ENCODE data around the gene NR5A1. TPM values are rescaled to one million over a fixed set of nuclear protein-coding genes. Genes with fewer than 3 reads are reported as not detected.

NR5A1 gene
- total and polyA plus RNA-seq, 2 of the 13 experiments (the other 11 are each of a cell fraction or from before 2014, with no cell fraction given), result 28.9 to 44.7 TPM

DNA sequence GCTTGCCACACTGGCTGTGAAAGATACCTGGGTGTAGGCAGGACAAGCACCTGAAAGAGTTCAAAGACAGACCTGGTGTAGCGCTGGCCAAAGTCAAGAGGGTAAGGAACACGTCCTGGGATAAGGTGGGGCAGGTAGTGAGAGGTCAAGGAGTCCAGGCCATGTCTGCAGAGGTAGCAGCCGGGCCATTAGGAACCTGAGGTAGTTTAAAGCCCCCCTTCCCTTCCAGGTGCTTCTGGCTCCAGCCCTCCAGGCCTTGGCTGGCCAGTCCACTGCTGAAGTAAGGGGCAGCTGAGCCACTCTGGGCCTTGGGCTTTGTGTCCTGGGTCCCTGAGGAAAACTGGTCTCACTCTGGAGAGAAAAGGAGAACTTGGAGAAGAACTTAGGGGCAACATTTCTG lies 13.9 kb upstream of the NR5A1 start:
- H3K36me3 ChIP-seq (replicated peaks in 1 of 2; ENCODE audit: control insufficient read depth in 1 of 2, insufficient read depth in 2 of 2, low read length in 2 of 2), result peaks cover 7 to 20% of the 10 kb centered on the region in 2 experiments
- H3K9ac ChIP-seq (ENCODE audit: insufficient read depth, low read depth, low read length), result peak overlapping the region; percentile 59
- peak overlapping the region; percentile 99 for H3K27ac ChIP-seq (ENCODE audit: extremely low read length, insufficient read depth, low read length)
- FAIRE-seq (no peak), DNase-seq (ENCODE audit: low spot score) (no peak), ATAC-seq (peak; percentile 13; the same call in 2 of the 3 replicates)
- peaks cover 42% of the 10 kb centered on the region for H3K4me1 ChIP-seq (ENCODE audit: insufficient read depth, low read length)
- H3K4me2 ChIP-seq (ENCODE audit: low read depth, low read length), result peak overlapping the region; percentile 82; the same call in 1 of the 2 replicates
- H3K27me3 ChIP-seq (ENCODE audit: control insufficient read depth in 1 of 2, insufficient read depth in 2 of 2, low read length in 2 of 2), result no peaks in the 10 kb centered on the region
- CTCF ChIA-PET (ENCODE audit: low intra/inter-chr PET ratio, low total read pairs), result no interaction called here
- no peak overlapping the region for H3K4me3 ChIP-seq (replicated peaks in 1 of 3; ENCODE audit: insufficient read depth in 1 of 3, low read depth in 2 of 3, low read length in 3 of 3)
- no TSS peak for BruUV-seq (replicated peaks)
- WGBS (ENCODE audit: low lambda C conversion rate), result 90% methylated on average over 3 of the region's 3 CpGs
- POLR2A ChIA-PET, result interaction anchor here (0.9 to 3.6 kb wide), 5 partner anchors 9 to 46 kb away, joined by 3 to 21 read pairs (median 6); no protein-coding TSS in a partner anchor
- in situ Hi-C loops (cut with HindIII; ENCODE audit: extremely low pct_ligation_motif_present, low pct_unique_long_range_greater_than_20kb) (no loop called here), intact Hi-C loops (cut with micrococcal nuclease; ENCODE audit: unreplicated experiment) (no loop called here)
- no peaks in the 10 kb centered on the region for H4K20me1 ChIP-seq (ENCODE audit: insufficient read depth, low read length)
- no peaks in the 10 kb centered on the region for H3K79me2 ChIP-seq (ENCODE audit: insufficient read depth, low read length)
- no peak overlapping the region for H2AFZ ChIP-seq (ENCODE audit: low read length)
- peak; percentile 34; the same call in 1 of the 2 replicates for TF ChIP-seq ZBTB38 (CRISPR knock-in tag; IDR thresholded peaks at IDR 0.05)
- TF ChIP-seq MXI1 (IDR thresholded peaks at IDR 0.05; ENCODE audit: borderline replicate concordance, low read depth, low read length), result no peak
- peak; percentile 56; the same call in 1 of the 2 replicates for TF ChIP-seq ZNF687 (CRISPR knock-in tag; IDR thresholded peaks at IDR 0.05)
- no peaks in the 10 kb centered on the region for H3K9me3 ChIP-seq (ENCODE audit: low read length)
